Endothelial cell (in vitro differentiated cells): ENCODE results near the gene RIMBP2. TPM values are rescaled to one million over a fixed set of nuclear protein-coding genes. Genes with fewer than 3 reads are reported as not detected.

Experiments
- DNase-seq: peaks from one replicate; pipeline ENCODE4 v3.0.0; 2021; ENCODE audit warnings: low spot score
- H3K27ac Mint-ChIP-seq: one replicate; pipeline ENCODE4 v1.8.0; 2021; ENCODE audit warnings: mixed read lengths, inconsistent platforms; ENCODE audit not compliant: unreplicated experiment
- H3K27me3 Mint-ChIP-seq: one replicate; pipeline ENCODE4 v1.8.0; 2021; ENCODE audit warnings: mild to moderate bottlenecking, moderate library complexity, mixed read lengths, inconsistent platforms; ENCODE audit not compliant: unreplicated experiment
- H3K36me3 Mint-ChIP-seq: one replicate; pipeline ENCODE4 v1.8.0; 2021; ENCODE audit warnings: mild to moderate bottlenecking, low read depth, mixed read lengths, inconsistent platforms; ENCODE audit not compliant: unreplicated experiment
- H3K4me1 Mint-ChIP-seq: one replicate; pipeline ENCODE4 v1.8.0; 2021; ENCODE audit warnings: mild to moderate bottlenecking, mixed read lengths, inconsistent platforms; ENCODE audit not compliant: unreplicated experiment
- H3K4me3 Mint-ChIP-seq: one replicate; pipeline ENCODE4 v1.8.0; 2021; ENCODE audit warnings: mild to moderate bottlenecking, mixed read lengths, inconsistent platforms; ENCODE audit not compliant: unreplicated experiment
- H3K9me3 Mint-ChIP-seq: one replicate; pipeline ENCODE4 v1.8.0; 2021; ENCODE audit warnings: mixed read lengths, inconsistent platforms; ENCODE audit not compliant: unreplicated experiment
- CTCF ChIP-seq: fragments of 200-600 bp; sonication (generic); IDR thresholded peaks from one replicate; pipeline ENCODE4 v1.5.0; 2021; ENCODE audit warnings: antibody characterized with exemption; ENCODE audit not compliant: unreplicated experiment
- total RNA-seq: library from RNA; stranded (reverse); fragmentation: NEBNext Ultra II Directional; extraction: Animal tissue kit (Norgen Biotek cat#: 25700); gene quantifications from one replicate; pipeline ENCODE4 v1.2.1, GENCODE V29; 2021; ENCODE audit not compliant: unreplicated experiment

Gene RIMBP2
- total RNA-seq, 1 donor from 2014 or later = 1.4 TPM

- Mint-ChIP-seq H3K27me3 (peaks cover 4% of the 10 kb centered on the region), H3K36me3 (no peaks in the 10 kb centered on the region), H3K4me3 (no peak overlapping the region), H3K9me3 (peaks cover 4% of the 10 kb centered on the region), H3K27ac (no peak overlapping the region), H3K4me1 (peaks cover 3% of the 10 kb centered on the region)
- no peak for DNase-seq
- TF ChIP-seq CTCF = no peak
These were observed 83.5 kb downstream of the RIMBP2 start for GRCh38 chr12:130632642-130633041.

- peaks cover 3% of the 10 kb centered on the region for H3K36me3 Mint-ChIP-seq
- peaks cover 3% of the 10 kb centered on the region for H3K4me1 Mint-ChIP-seq
- no peak for TF ChIP-seq CTCF
- H3K4me3 Mint-ChIP-seq = no peak overlapping the region
- DNase-seq = no peak
- peaks cover 9% of the 10 kb centered on the region for H3K9me3 Mint-ChIP-seq
- H3K27me3 Mint-ChIP-seq = peaks cover 2% of the 10 kb centered on the region
- H3K27ac Mint-ChIP-seq = no peak overlapping the region
These were observed 87.8 kb downstream of the RIMBP2 start for GRCh38 chr12:130628304-130628703.

GRCh38 chr12:130627175-130627574, 88.9 kb downstream of the RIMBP2 start:
- DNase-seq = no peak
- Mint-ChIP-seq H3K4me1 (peaks cover 3% of the 10 kb centered on the region), H3K27ac (no peak overlapping the region), H3K27me3 (peaks cover 2% of the 10 kb centered on the region), H3K36me3 (peaks cover 3% of the 10 kb centered on the region), H3K4me3 (no peak overlapping the region), H3K9me3 (peaks cover 8% of the 10 kb centered on the region)
- TF ChIP-seq CTCF = no peak

GRCh38 chr12:130626601-130627000, 89.5 kb downstream of the RIMBP2 start:
- no peak for TF ChIP-seq CTCF
- no peak for DNase-seq
- H3K27ac Mint-ChIP-seq = no peak overlapping the region
- H3K4me3 Mint-ChIP-seq = no peak overlapping the region
- peaks cover 2% of the 10 kb centered on the region for H3K27me3 Mint-ChIP-seq
- H3K4me1 Mint-ChIP-seq = peaks cover 3% of the 10 kb centered on the region
- peaks cover 3% of the 10 kb centered on the region for H3K36me3 Mint-ChIP-seq
- peaks cover 12% of the 10 kb centered on the region for H3K9me3 Mint-ChIP-seq

- Mint-ChIP-seq H3K4me1 (no peaks in the 10 kb centered on the region), H3K4me3 (no peak overlapping the region), H3K27me3 (peaks cover 2% of the 10 kb centered on the region), H3K36me3 (peaks cover 3% of the 10 kb centered on the region), H3K27ac (no peak overlapping the region), H3K9me3 (peaks cover 13% of the 10 kb centered on the region)
- DNase-seq = no peak
- no peak for TF ChIP-seq CTCF
These were observed 90.9 kb downstream of the RIMBP2 start for GRCh38 chr12:130625201-130625600.
